IPS-11a (cell line): ENCODE measurements around the gene TRAPPC2.
"Not testable (repeated sequence)": the region's sequence is repeated elsewhere in the genome, so short reads cannot be mapped to it uniquely, and the experiment has no call there.

Experiments
- H3K4me3 ChIP-seq: one replicate; pipeline ENCODE4 v1.5.1; 2013; ENCODE audit warnings: low read depth, low read length, control low read depth

Gene TRAPPC2

DNA sequence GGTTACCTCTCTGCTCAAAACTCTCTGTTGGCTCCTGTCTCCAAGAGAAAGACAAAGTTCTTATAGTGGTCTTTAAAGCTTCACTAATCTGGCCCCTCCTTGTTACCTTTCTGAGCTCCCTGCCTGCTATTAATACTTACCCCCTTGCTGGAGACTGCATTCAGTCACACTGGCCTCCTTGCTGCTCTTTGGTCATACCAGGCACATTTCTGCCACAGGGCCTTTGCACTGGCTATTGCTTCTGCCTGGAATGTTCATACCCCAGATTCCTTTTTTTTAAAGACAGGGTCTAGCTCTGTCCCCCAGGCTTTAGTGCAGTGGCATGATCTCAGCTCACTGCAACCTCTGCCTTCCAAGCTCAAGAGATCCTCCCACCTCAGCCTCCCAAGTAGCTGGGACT, 61.4 kb downstream of the TRAPPC2 start:
- H3K4me3 ChIP-seq, result no peak overlapping the region

DNA sequence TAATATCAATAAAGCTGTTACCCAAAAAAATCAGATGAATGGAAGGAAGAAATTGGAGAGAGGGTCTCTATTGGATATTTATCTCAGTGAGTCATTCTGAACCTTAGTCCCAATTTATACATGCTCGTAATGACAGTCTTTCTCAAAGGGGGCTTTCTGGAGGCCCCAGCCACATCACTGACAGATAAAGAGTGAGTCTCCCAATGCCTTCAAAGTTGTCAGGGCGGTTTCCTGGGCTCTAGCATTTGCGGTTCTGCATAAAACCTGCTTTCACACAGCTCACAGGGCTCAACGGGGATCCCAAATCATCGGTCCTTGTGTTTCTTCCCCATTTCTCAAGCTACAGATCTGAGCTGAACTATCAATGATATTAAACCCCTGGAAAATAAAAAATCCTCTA, 64.2 kb downstream of the TRAPPC2 start:
- H3K4me3 ChIP-seq, result no peak overlapping the region

DNA sequence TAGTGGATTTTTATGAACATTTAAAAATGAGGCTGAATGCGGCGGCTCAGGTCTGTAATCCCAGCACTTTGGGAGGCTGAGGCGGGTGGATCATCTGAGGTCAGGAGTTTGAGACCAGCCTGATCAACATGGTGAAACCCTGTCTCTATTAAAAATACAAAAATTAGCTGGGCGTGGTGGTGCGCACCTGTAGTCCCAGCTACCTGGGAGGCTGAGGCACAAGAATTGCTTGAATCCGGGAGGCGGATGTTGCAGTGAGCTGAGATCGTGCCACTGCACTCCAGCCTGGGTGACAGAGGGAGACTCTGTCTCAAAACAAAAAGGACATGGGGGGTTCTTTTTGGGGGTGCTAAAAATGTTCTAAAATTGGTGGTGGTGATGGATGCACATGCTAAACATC, 64.7 kb downstream of the TRAPPC2 start:
- H3K4me3 ChIP-seq, result not testable (repeated sequence)

DNA sequence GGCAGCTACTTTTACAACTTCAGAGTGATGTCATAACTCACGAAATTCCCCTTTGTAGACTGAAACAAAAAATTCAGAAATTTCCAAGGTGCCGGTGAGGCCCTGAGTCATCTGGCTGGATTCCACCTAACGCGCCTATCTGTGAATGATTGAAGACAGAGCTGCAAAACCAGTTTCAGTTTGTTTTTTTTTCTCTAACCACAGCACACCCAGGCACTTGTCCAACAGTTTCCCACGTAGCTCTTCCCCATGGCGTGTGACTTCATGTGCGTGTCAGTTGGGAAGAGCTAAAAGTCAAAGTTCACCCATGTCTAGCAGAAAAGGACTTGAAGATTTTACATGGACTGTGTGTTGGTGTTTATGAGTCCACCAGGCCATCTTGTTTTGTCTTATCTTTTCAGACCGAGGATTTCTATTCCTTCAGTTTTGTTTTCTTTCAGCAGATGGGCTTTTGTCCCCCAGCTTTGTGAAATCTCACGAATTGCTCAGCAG, 65.1 kb downstream of the TRAPPC2 start:
- no peak overlapping the region for H3K4me3 ChIP-seq

DNA sequence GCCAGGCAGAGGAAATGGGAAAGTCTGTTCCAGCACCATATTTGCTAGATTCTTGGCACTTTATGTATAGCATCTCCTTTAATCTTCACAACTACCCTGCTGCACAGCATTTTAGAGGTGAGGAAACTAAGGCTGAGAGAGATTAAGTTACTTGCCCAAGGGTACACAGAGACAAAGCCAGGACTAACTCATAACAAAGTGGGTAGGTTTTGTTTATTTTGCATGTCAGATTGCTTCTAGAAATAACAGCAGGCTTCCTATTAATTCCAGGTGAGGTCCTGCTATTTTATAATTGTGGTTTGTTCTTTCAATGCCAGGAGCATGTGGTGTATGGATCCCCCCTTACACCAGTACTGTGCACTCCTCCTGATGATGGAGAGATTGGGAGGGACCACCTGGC, 66.5 kb downstream of the TRAPPC2 start:
- no peak overlapping the region for H3K4me3 ChIP-seq

DNA sequence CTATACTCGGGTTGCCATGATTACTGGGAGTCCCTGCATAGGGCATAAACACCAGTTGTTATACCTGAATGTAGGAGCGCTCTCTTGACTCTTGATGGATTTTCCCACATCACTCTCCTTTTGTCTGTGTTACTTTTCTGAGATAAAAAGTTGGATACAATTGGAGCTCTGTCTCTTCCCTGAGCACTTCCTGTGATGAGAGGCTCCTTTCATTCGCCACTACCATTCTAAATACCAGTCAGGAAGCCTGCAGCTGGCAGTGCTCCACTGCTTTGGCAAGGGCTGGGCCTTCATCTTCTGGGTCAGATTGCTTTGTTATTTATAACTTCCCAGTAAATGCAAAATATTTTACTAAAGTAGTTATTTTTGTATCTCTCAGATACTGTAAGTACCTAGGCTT, 67.6 kb downstream of the TRAPPC2 start:
- H3K4me3 ChIP-seq, result no peak overlapping the region

DNA sequence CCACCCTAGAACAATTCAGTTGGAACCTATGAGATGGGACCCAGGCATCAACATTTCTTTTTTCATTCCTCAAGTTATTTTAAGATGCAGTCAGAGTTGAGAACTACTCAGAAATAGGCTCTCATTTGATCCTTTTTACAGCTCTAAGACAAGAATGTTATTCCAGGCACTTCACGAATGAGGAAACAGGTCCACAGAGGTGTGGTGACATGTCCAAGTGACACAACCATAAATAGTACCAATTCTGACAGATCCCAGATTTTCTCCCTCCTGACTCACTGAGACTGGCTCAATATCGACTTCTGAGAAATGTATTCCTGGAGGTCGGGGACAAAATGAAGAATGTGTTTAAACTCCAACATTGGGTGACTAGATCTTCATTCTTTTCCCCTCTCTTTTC, 70.4 kb downstream of the TRAPPC2 start:
- H3K4me3 ChIP-seq, result no peak overlapping the region

DNA sequence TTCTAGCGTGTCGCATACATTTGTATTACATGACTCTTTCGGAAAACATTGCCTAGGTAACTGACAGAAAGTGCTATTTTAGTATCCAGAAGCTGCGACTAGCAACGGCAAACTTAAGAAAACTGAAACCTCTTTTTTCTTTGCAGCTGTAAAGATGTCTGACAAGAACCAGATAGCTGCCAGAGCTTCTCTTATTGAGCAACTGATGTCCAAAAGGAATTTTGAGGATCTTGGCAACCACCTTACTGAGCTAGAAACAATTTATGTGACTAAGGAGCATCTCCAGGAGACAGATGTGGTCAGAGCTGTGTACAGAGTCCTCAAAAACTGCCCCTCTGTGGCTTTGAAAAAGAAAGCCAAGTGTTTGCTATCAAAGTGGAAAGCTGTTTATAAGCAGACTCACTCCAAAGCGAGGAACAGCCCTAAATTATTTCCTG, 72.0 kb downstream of the TRAPPC2 start:
- no peak overlapping the region for H3K4me3 ChIP-seq
